WTC11 (cell line): Measurements from ENCODE around the gene MBOAT1. TPM values are rescaled to one million over a fixed set of nuclear protein-coding genes. Genes with fewer than 3 reads are reported as not detected.

Experiments
- ATAC-seq: fragments of 200-7000 bp; cut with Tn5 transposase; 2 replicates; pipeline ENCODE4 v1.10.0; 2021; ENCODE audit warnings: mild to moderate bottlenecking, moderate library complexity
- CTCF ChIA-PET: fragments of 300-600 bp; sonication (Branson Sonifier 250); formaldehyde crosslinking; loops from one replicate; lab custom pipeline; 2021; ENCODE audit warnings: antibody characterized with exemption; lab: Charles Lee
- POLR2A ChIA-PET: fragments of 350-600 bp; sonication (Branson Sonifier 250); formaldehyde crosslinking; loops from one replicate; lab custom pipeline; 2021; ENCODE audit warnings: antibody characterized with exemption; lab: Charles Lee
- DNase-seq: peaks from one replicate; pipeline ENCODE4 v3.0.0; 2021; ENCODE audit warnings: low spot score
- H3K27ac Mint-ChIP-seq: 2 replicates; pipeline ENCODE4 v1.8.0; 2021; ENCODE audit warnings: mixed read lengths
- H3K27me3 Mint-ChIP-seq: 2 replicates; pipeline ENCODE4 v1.8.0; 2021; ENCODE audit warnings: low read depth, mild to moderate bottlenecking, moderate library complexity, mixed read lengths
- H3K36me3 Mint-ChIP-seq: 2 replicates; pipeline ENCODE4 v1.8.0; 2021; ENCODE audit warnings: mixed read lengths
- H3K4me1 Mint-ChIP-seq: 2 replicates; pipeline ENCODE4 v1.8.0; 2022; ENCODE audit warnings: mixed read lengths
- H3K4me3 Mint-ChIP-seq: 2 replicates; pipeline ENCODE4 v1.8.0; 2021; ENCODE audit warnings: mild to moderate bottlenecking, moderate library complexity, mixed read lengths
- H3K9me3 Mint-ChIP-seq: 2 replicates; pipeline ENCODE4 v1.8.0; 2021; ENCODE audit warnings: mixed read lengths
- CREM ChIP-seq: sonication (generic); formaldehyde crosslinking; IDR thresholded peaks from 2 replicates; pipeline ENCODE4 v1.8.1; 2022; ENCODE audit warnings: mild to moderate bottlenecking, missing genetic modification reagents, moderate library complexity
- FOXK1 ChIP-seq: sonication (generic); formaldehyde crosslinking; IDR thresholded peaks from 2 replicates; pipeline ENCODE4 v1.8.0; 2022; ENCODE audit warnings: mild to moderate bottlenecking, moderate library complexity, missing genetic modification reagents
- FOXP1 ChIP-seq: sonication (generic); formaldehyde crosslinking; IDR thresholded peaks from 2 replicates; pipeline ENCODE4 v1.8.0; 2022; ENCODE audit warnings: missing genetic modification reagents, mild to moderate bottlenecking, moderate library complexity, borderline replicate concordance
- HMGA2 ChIP-seq: fragments of 250-450 bp; sonication (Bioruptor Pico); IDR thresholded peaks from 2 replicates; pipeline ENCODE4 v1.4.0; 2021; ENCODE audit warnings: mild to moderate bottlenecking, moderate library complexity
- JAZF1 ChIP-seq: fragments of 250-450 bp; sonication (Bioruptor Pico); IDR thresholded peaks from 2 replicates; pipeline ENCODE4 v1.9.0; 2021; ENCODE audit warnings: moderate library complexity, mild to moderate bottlenecking, inconsistent platforms
- KAT7 ChIP-seq: sonication (generic); formaldehyde crosslinking; IDR thresholded peaks from 2 replicates; pipeline ENCODE4 v1.8.1; 2023; ENCODE audit warnings: missing genetic modification reagents, mild to moderate bottlenecking, borderline replicate concordance
- OVOL2 ChIP-seq: fragments of 250-450 bp; sonication (Bioruptor Pico); IDR thresholded peaks from 2 replicates; pipeline ENCODE4 v1.9.0; 2021; ENCODE audit warnings: mild to moderate bottlenecking, borderline replicate concordance
- SOX15 ChIP-seq: fragments of 250-450 bp; sonication (Bioruptor Pico); IDR thresholded peaks from 2 replicates; pipeline ENCODE4 v1.9.0; 2021; ENCODE audit warnings: mild to moderate bottlenecking
- TEAD4 ChIP-seq: sonication (generic); formaldehyde crosslinking; IDR thresholded peaks from 2 replicates; pipeline ENCODE4 v1.8.0; 2022; ENCODE audit warnings: mild to moderate bottlenecking, missing genetic modification reagents
- ZNF138 ChIP-seq: sonication (generic); formaldehyde crosslinking; conservative IDR thresholded peaks from 2 replicates; pipeline ENCODE4 v1.8.1; 2022; ENCODE audit warnings: mild to moderate bottlenecking, moderate library complexity, missing genetic modification reagents
- ZNF671 ChIP-seq: fragments of 250-450 bp; sonication (Bioruptor Pico); IDR thresholded peaks from 2 replicates; pipeline ENCODE4 v1.8.0; 2021; ENCODE audit warnings: mild to moderate bottlenecking
- total RNA-seq: library from RNA; stranded (reverse); gene quantifications from 3 replicates; pipeline ENCODE4 v1.2.3, GENCODE V29; 2021
- TF ChIP-seq, protein P1 (sequence below): sonication (generic); formaldehyde crosslinking; IDR thresholded peaks from 2 replicates; pipeline ENCODE4 v1.8.1; 2022; ENCODE audit warnings: mild to moderate bottlenecking, moderate library complexity, missing genetic modification reagents
- TF ChIP-seq, protein P2 (sequence below): fragments of 250-450 bp; sonication (Bioruptor Pico); IDR thresholded peaks from 2 replicates; pipeline ENCODE4 v1.9.0; 2021; ENCODE audit warnings: mild to moderate bottlenecking
- TF ChIP-seq, protein P3 (sequence below): sonication (generic); formaldehyde crosslinking; IDR thresholded peaks from 2 replicates; pipeline ENCODE4 v1.8.0; 2022; ENCODE audit warnings: mild to moderate bottlenecking, missing genetic modification reagents
- TF ChIP-seq, protein P4 (sequence below): fragments of 250-450 bp; sonication (Bioruptor Pico); conservative IDR thresholded peaks from 2 replicates; pipeline ENCODE4 v1.9.0; 2021; ENCODE audit warnings: mild to moderate bottlenecking
- TF ChIP-seq, protein P5 (sequence below): sonication (generic); formaldehyde crosslinking; IDR thresholded peaks from 2 replicates; pipeline ENCODE4 v1.8.0; 2022; ENCODE audit warnings: mild to moderate bottlenecking, missing genetic modification reagents
- TF ChIP-seq, protein P6 (sequence below): fragments of 250-450 bp; sonication (Bioruptor Pico); IDR thresholded peaks from 2 replicates; pipeline ENCODE4 v1.8.0; 2021; ENCODE audit warnings: mild to moderate bottlenecking
- TF ChIP-seq, protein P7 (sequence below): fragments of 250-450 bp; sonication (Bioruptor Pico); IDR thresholded peaks from 2 replicates; pipeline ENCODE4 v2.1.2; 2022; ENCODE audit warnings: mild to moderate bottlenecking, moderate library complexity
- TF ChIP-seq, protein P8 (sequence below): sonication (generic); formaldehyde crosslinking; IDR thresholded peaks from 2 replicates; pipeline ENCODE4 v1.8.1; 2023; ENCODE audit warnings: mild to moderate bottlenecking, missing genetic modification reagents

Gene MBOAT1
- total RNA-seq, 1 experiment from 2014 or later = 22.9 TPM

DNA sequence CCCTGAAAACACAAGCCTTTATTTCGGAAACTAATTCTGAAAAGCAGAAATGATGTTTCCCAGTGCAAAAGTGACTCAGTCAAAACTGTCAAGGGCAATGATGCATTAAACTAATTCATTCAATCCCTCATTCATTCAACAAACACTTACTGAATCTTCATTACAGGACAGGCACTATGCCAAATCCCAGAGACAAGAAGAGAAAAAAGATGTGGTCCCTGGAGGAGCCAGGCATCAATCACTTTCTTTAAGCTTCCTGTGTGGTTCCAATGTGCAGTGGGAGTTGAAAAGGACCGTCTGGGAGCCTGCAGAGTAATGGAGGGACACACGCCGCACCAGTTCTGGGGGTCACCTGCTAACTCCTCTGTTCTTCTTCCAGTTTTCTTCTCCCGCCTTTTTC lies 113.1 kb downstream of the MBOAT1 start (continued):
- TF ChIP-seq OVOL2 (CRISPR knock-in tag) (no peak), CREM (CRISPR knock-in tag) (no peak), ZNF138 (CRISPR knock-in tag) (no peak)
- TF ChIP-seq, protein P1, sequence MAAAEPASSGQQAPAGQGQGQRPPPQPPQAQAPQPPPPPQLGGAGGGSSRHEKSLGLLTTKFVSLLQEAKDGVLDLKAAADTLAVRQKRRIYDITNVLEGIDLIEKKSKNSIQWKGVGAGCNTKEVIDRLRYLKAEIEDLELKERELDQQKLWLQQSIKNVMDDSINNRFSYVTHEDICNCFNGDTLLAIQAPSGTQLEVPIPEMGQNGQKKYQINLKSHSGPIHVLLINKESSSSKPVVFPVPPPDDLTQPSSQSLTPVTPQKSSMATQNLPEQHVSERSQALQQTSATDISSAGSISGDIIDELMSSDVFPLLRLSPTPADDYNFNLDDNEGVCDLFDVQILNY (CRISPR knock-in tag) = no peak
- TF ChIP-seq, protein P2, sequence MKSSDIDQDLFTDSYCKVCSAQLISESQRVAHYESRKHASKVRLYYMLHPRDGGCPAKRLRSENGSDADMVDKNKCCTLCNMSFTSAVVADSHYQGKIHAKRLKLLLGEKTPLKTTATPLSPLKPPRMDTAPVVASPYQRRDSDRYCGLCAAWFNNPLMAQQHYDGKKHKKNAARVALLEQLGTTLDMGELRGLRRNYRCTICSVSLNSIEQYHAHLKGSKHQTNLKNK (CRISPR knock-in tag) = no peak
- TF ChIP-seq, protein P3, sequence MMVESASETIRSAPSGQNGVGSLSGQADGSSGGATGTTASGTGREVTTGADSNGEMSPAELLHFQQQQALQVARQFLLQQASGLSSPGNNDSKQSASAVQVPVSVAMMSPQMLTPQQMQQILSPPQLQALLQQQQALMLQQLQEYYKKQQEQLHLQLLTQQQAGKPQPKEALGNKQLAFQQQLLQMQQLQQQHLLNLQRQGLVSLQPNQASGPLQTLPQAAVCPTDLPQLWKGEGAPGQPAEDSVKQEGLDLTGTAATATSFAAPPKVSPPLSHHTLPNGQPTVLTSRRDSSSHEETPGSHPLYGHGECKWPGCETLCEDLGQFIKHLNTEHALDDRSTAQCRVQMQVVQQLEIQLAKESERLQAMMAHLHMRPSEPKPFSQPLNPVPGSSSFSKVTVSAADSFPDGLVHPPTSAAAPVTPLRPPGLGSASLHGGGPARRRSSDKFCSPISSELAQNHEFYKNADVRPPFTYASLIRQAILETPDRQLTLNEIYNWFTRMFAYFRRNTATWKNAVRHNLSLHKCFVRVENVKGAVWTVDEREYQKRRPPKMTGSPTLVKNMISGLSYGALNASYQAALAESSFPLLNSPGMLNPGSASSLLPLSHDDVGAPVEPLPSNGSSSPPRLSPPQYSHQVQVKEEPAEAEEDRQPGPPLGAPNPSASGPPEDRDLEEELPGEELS = no peak
- TF ChIP-seq, protein P4, sequence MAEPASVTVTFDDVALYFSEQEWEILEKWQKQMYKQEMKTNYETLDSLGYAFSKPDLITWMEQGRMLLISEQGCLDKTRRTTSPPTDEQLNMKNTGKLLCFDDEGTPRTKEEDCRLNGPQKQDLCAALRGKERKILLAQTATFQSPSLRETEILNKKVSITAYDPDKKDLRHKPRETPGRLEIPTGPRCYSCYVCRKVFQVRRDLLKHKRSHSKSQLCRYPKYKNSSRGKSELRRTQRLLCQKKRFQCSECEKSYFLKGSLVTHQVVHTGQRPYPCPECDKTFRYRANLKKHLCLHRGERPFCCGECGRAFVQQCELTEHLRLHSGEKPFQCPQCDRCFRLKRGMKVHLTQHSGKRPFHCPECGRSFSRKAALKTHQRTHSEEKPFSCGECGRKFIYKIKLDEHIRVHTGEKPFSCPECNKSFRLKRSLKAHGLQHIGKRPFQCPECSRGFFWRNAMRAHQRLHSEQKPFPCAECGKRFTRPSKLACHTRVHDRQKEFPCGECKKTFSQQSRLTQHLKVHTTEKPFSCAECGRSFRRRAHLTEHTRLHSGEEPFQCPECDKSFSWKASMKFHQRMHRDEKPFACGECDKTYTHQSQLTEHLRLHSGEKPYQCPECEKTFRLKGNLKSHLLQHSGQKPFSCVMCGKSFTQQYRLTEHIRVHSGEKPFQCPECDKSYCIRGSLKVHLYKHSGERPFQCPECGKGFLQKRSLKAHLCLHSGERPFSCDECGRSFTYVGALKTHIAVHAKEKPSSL (CRISPR knock-in tag) = no peak

DNA sequence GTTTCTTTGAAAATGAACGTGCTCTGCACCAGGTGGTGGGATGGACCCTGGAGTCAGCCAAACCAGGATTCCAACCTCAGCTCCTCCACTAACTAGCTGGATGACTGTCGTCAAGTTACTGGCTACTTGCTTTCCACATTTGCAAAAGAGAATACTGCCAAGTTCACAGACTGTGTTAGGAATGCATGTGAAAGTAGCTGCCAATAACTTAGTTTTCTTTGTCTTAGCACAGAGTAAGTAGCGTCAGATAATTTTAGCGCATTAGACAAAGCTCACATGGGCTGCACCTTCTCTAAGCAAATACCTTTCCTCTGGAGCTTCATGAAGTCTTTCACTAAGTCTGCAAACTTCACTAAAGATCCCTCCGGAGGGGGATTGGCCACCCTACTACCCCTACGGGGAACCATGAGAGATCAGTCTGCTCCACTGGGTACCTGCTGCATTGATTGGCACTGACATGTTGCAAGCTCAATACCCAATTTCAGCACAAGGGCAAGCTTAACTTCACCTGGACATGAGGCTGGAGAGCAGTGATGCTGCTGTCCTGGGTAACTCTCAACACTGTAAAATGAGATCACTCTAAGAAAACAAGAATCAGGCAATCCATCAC lies 113.9 kb downstream of the MBOAT1 start:
- Mint-ChIP-seq H3K27ac (no peak overlapping the region), H3K27me3 (no peaks in the 10 kb centered on the region), H3K36me3 (peaks cover 6% of the 10 kb centered on the region; the same call in 1 of the 2 replicates), H3K4me3 (no peak overlapping the region), H3K4me1 (peaks cover 14% of the 10 kb centered on the region)
- no peak for ATAC-seq
- DNase-seq = no peak
- CTCF ChIA-PET = interaction anchor here (3.4 kb wide), 1 partner anchor 28 kb away, joined by 16 read pairs; no protein-coding TSS in a partner anchor
- POLR2A ChIA-PET = no interaction called here
- TF ChIP-seq, protein P5, sequence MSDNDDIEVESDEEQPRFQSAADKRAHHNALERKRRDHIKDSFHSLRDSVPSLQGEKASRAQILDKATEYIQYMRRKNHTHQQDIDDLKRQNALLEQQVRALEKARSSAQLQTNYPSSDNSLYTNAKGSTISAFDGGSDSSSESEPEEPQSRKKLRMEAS (CRISPR knock-in tag) = no peak
- TF ChIP-seq, protein P6, sequence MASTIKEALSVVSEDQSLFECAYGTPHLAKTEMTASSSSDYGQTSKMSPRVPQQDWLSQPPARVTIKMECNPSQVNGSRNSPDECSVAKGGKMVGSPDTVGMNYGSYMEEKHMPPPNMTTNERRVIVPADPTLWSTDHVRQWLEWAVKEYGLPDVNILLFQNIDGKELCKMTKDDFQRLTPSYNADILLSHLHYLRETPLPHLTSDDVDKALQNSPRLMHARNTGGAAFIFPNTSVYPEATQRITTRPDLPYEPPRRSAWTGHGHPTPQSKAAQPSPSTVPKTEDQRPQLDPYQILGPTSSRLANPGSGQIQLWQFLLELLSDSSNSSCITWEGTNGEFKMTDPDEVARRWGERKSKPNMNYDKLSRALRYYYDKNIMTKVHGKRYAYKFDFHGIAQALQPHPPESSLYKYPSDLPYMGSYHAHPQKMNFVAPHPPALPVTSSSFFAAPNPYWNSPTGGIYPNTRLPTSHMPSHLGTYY (CRISPR knock-in tag) = no peak
- TF ChIP-seq FOXP1 (CRISPR knock-in tag) (no peak), KAT7 (no peak), TEAD4 (CRISPR knock-in tag) (no peak), HMGA2 (no peak), JAZF1 (no peak), FOXK1 (no peak), ZNF671 (no peak), SOX15 (no peak)
- TF ChIP-seq, protein P7, sequence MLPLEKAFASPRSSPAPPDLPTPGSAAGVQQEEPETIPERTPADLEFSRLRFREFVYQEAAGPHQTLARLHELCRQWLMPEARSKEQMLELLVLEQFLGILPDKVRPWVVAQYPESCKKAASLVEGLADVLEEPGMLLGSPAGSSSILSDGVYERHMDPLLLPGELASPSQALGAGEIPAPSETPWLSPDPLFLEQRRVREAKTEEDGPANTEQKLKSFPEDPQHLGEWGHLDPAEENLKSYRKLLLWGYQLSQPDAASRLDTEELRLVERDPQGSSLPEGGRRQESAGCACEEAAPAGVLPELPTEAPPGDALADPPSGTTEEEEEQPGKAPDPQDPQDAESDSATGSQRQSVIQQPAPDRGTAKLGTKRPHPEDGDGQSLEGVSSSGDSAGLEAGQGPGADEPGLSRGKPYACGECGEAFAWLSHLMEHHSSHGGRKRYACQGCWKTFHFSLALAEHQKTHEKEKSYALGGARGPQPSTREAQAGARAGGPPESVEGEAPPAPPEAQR (CRISPR knock-in tag) = no peak
- TF ChIP-seq, protein P2 (CRISPR knock-in tag) = no peak
- TF ChIP-seq, protein P8, sequence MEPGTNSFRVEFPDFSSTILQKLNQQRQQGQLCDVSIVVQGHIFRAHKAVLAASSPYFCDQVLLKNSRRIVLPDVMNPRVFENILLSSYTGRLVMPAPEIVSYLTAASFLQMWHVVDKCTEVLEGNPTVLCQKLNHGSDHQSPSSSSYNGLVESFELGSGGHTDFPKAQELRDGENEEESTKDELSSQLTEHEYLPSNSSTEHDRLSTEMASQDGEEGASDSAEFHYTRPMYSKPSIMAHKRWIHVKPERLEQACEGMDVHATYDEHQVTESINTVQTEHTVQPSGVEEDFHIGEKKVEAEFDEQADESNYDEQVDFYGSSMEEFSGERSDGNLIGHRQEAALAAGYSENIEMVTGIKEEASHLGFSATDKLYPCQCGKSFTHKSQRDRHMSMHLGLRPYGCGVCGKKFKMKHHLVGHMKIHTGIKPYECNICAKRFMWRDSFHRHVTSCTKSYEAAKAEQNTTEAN (CRISPR knock-in tag) = no peak
- TF ChIP-seq, all 79 proteins: peak for 0
- no peaks in the 10 kb centered on the region for H3K9me3 Mint-ChIP-seq
